HG03442 (cell line): Measurements from ENCODE around the gene SLC24A3.
A peak's percentile ranks its signal among the peaks of the same experiment; 100 is the strongest.
"Not testable (repeated sequence)": the region's sequence is repeated elsewhere in the genome, so short reads cannot be mapped to it uniquely, and the experiment has no call there.

Source experiments
- ATAC-seq: cut with Tn5 transposase; IDR thresholded peaks from one replicate; pipeline ENCODE4 v1.9.1; 2021; ENCODE audit warnings: mild to moderate bottlenecking, moderate library complexity; ENCODE audit not compliant: unreplicated experiment

SLC24A3 gene

GRCh38 chr20:19659448-19659847, 447.0 kb downstream of the SLC24A3 start:
- ATAC-seq = no peak

GRCh38 chr20:19660808-19661378, 448.5 kb downstream of the SLC24A3 start:
- ATAC-seq = no peak

- peak; percentile 49 for ATAC-seq
These were observed 449.5 kb downstream of the SLC24A3 start for GRCh38 chr20:19661717-19662636.

GRCh38 chr20:19662637-19662995, 450.2 kb downstream of the SLC24A3 start:
- ATAC-seq = no peak

GRCh38 chr20:19668418-19668817, 456.0 kb downstream of the SLC24A3 start:
- no peak for ATAC-seq

GRCh38 chr20:19670829-19671228, 458.4 kb downstream of the SLC24A3 start:
- no peak for ATAC-seq

GRCh38 chr20:19671374-19671773, 458.9 kb downstream of the SLC24A3 start:
- ATAC-seq = no peak

GRCh38 chr20:19672498-19672897, 460.1 kb downstream of the SLC24A3 start:
- no peak for ATAC-seq

- no peak for ATAC-seq
These were observed 461.1 kb downstream of the SLC24A3 start for GRCh38 chr20:19673575-19673974.

GRCh38 chr20:19676202-19676601, 463.8 kb downstream of the SLC24A3 start:
- no peak for ATAC-seq

GRCh38 chr20:19677336-19677735, 464.9 kb downstream of the SLC24A3 start:
- ATAC-seq = no peak

- not testable (repeated sequence) for ATAC-seq
These were observed 466.1 kb downstream of the SLC24A3 start for GRCh38 chr20:19678591-19678990.

- no peak for ATAC-seq
These were observed 467.6 kb downstream of the SLC24A3 start for GRCh38 chr20:19679900-19680495.

GRCh38 chr20:19682249-19682648, 469.8 kb downstream of the SLC24A3 start:
- ATAC-seq = no peak

GRCh38 chr20:19683188-19683587, 470.7 kb downstream of the SLC24A3 start:
- ATAC-seq = no peak

GRCh38 chr20:19683822-19684221, 471.4 kb downstream of the SLC24A3 start:
- ATAC-seq = no peak

GRCh38 chr20:19688031-19688806, 475.8 kb downstream of the SLC24A3 start:
- no peak for ATAC-seq

GRCh38 chr20:19690462-19690861, 478.0 kb downstream of the SLC24A3 start:
- no peak for ATAC-seq

GRCh38 chr20:19691125-19691524, 478.7 kb downstream of the SLC24A3 start:
- ATAC-seq = no peak

- no peak for ATAC-seq
These were observed 479.7 kb downstream of the SLC24A3 start for GRCh38 chr20:19692100-19692499.

GRCh38 chr20:19692685-19693119, 480.3 kb downstream of the SLC24A3 start:
- no peak for ATAC-seq
